Measurements from ENCODE around the gene HES4.

- TF ChIP-seq UBTF (CRISPR knock-in tag; IDR thresholded peaks at IDR 0.05), result no peak
- TF ChIP-seq, protein P1, sequence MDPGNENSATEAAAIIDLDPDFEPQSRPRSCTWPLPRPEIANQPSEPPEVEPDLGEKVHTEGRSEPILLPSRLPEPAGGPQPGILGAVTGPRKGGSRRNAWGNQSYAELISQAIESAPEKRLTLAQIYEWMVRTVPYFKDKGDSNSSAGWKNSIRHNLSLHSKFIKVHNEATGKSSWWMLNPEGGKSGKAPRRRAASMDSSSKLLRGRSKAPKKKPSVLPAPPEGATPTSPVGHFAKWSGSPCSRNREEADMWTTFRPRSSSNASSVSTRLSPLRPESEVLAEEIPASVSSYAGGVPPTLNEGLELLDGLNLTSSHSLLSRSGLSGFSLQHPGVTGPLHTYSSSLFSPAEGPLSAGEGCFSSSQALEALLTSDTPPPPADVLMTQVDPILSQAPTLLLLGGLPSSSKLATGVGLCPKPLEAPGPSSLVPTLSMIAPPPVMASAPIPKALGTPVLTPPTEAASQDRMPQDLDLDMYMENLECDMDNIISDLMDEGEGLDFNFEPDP (CRISPR knock-in tag; conservative IDR thresholded peaks at IDR 0.05), result no peak
- TF ChIP-seq EZH2 (conservative IDR thresholded peaks at IDR 0.05; ENCODE audit: low read depth, low read length), result no peak
- no peak for TF ChIP-seq ZNF24 (IDR thresholded peaks at IDR 0.05)
Observed at GRCh38 chr1:996851-997712, 2.8 kb downstream of the HES4 start.

Data from HepG2 (cell line).